ENCODE results near the gene JAM3. TPM values are rescaled to one million over a fixed set of nuclear protein-coding genes. Genes with fewer than 3 reads are reported as not detected.

JAM3 gene
- total and polyA plus RNA-seq, 2 experiments from 2014 or later, result 36.6 to 51.3 TPM

GRCh38 chr11:134200688-134201087, 131.8 kb downstream of the JAM3 start:
- DNase-seq (ENCODE audit: low read depth in 1 of 2, low spot score in 1 of 2), result no peak
- H3K4me3 ChIP-seq, result no peak overlapping the region
- no peak for TF ChIP-seq CTCF (IDR thresholded peaks at IDR 0.05; ENCODE audit: low read depth, low read length)
- no peaks in the 10 kb centered on the region for H3K9me3 ChIP-seq (ENCODE audit: low read depth)
- H3K36me3 ChIP-seq, result peaks cover 39% of the 10 kb centered on the region
- H3K27ac ChIP-seq, result no peak overlapping the region
- H3K4me1 ChIP-seq (ENCODE audit: low read depth), result no peaks in the 10 kb centered on the region
- H3K27me3 ChIP-seq, result no peaks in the 10 kb centered on the region

Other genes with a start within 250 kb of the JAM3 start
- gene SPATA19, start 223.6 kb upstream of the JAM3 start, total RNA-seq, result not detected in 2 replicates
- gene SPATA19, start 223.6 kb upstream of the JAM3 start, polyA plus RNA-seq, result not detected in 2 replicates
- gene IGSF9B, start 112.1 kb upstream of the JAM3 start, total RNA-seq, result 5.1 and 5.9 TPM in 2 replicates
- gene IGSF9B, start 112.1 kb upstream of the JAM3 start, polyA plus RNA-seq, result 1.7 and 2.3 TPM in 2 replicates
- gene NCAPD3, start 154.9 kb downstream of the JAM3 start, total RNA-seq, result 17.1 and 19.0 TPM in 2 replicates
- gene NCAPD3, start 154.9 kb downstream of the JAM3 start, polyA plus RNA-seq, result 12.6 and 20.8 TPM in 2 replicates
- gene VPS26B, start 155.6 kb downstream of the JAM3 start, total RNA-seq, result 49.4 and 56.5 TPM in 2 replicates
- gene VPS26B, start 155.6 kb downstream of the JAM3 start, polyA plus RNA-seq, result 43.9 and 46.9 TPM in 2 replicates
- gene THYN1, start 184.3 kb downstream of the JAM3 start, total RNA-seq, result 87.4 and 90.2 TPM in 2 replicates
- 123 and 145 TPM in 2 replicates for gene THYN1, start 184.3 kb downstream of the JAM3 start, polyA plus RNA-seq
- gene ACAD8, start 184.5 kb downstream of the JAM3 start, total RNA-seq, result 45.7 and 55.7 TPM in 2 replicates
- 52.4 and 70.4 TPM in 2 replicates for gene ACAD8, start 184.5 kb downstream of the JAM3 start, polyA plus RNA-seq
- not detected in 2 replicates for gene GLB1L3, start 207.3 kb downstream of the JAM3 start, total RNA-seq
- gene GLB1L3, start 207.3 kb downstream of the JAM3 start, polyA plus RNA-seq, result not detected in 2 replicates

All from cardiac muscle cell (in vitro differentiated cells and primary cell).